H1 (cell line): ENCODE results near the gene KCNH5. TPM values are rescaled to one million over a fixed set of nuclear protein-coding genes. Genes with fewer than 3 reads are reported as not detected.

ENCODE experiments used
- RFX5 ChIP-seq: IDR thresholded peaks from 2 replicates; pipeline ENCODE4 v1.6.1; 2011; ENCODE audit warnings: low read depth, low read length, improper control_type of control experiment, borderline replicate concordance
- polyA plus RNA-seq, 7 experiments: library from polyadenylated mRNA; depleted of rRNA in 3 of 7; stranded (reverse) in 5 of 7; unstranded in 2 of 7; fragments of >200 nt in 5 of 7; fragments of 200-250 nt in 2 of 7; gene quantifications; 1 replicate in 5 of 7; 2 replicates in 1 of 7; 4 replicates in 1 of 7; pipeline versions ENCODE4 v1.2.1 to v1.2.3, GENCODE V29; 2011 to 2013; ENCODE audit warnings: missing spikeins in 2 of 7, mixed read lengths in 2 of 7
- total RNA-seq: library from RNA; stranded (reverse); fragmentation: NEBNext Ultra II Directional; extraction: Animal tissue kit (Norgen Biotek cat#: 25700); gene quantifications from 2 replicates; pipeline ENCODE4 v1.2.1, GENCODE V29; 2021

Gene KCNH5
- total and polyA plus RNA-seq, 2 of the 8 experiments (the other 6 are each of a cell fraction or from before 2014, with no cell fraction given): 0.24 to 0.50 TPM

- TF ChIP-seq RFX5: no peak
These were observed 348.3 kb downstream of the KCNH5 start (continued) for GRCh38 chr14:62696929-62697328.
